Measurements from ENCODE around the gene CDX1. TPM values are rescaled to one million over a fixed set of nuclear protein-coding genes. Genes with fewer than 3 reads are reported as not detected.

Gene CDX1
- not detected for total RNA-seq

DNA sequence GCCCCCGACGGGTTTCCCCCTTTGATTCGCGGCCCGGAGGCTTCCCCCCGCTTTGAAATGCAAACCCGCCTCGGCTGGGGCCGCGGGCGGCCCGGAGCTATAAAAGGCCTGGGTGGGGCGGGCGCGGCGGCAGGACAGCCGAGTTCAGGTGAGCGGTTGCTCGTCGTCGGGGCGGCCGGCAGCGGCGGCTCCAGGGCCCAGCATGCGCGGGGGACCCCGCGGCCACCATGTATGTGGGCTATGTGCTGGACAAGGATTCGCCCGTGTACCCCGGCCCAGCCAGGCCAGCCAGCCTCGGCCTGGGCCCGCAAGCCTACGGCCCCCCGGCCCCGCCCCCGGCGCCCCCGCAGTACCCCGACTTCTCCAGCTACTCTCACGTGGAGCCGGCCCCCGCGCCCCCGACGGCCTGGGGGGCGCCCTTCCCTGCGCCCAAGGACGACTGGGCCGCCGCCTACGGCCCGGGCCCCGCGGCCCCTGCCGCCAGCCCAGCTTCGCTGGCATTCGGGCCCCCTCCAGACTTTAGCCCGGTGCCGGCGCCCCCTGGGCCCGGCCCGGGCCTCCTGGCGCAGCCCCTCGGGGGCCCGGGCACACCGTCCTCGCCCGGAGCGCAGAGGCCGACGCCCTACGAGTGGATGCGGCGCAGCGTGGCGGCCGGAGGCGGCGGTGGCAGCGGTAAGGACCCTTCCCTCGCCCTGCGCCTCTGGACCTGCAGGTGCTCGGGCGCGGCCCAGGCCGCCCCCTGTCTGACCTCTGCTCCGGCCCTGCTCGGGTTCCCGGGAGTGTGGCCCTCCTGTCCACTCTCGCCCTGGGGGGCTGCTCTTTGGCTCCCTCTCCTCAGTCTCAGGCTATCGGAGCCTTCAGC lies at the start of gene CDX1:
Gene CDX1, plus strand, starts transcription at position 129 of the 862 bp plus-strand sequence. Its CDS starts 99 bp downstream, at position 228.
- Mint-ChIP-seq H3K9me3 (no peaks in the 10 kb centered on the region), H3K4me1 (ENCODE audit: low read depth in 2 of 2) (peaks cover 0 to 7% of the 10 kb centered on the region in 2 donors), H3K27ac (no peak within 1 kb of the TSS), H3K27me3 (peaks cover 28 to 45% of the 10 kb centered on the region in 2 donors), H3K36me3 (no peaks in the 10 kb centered on the region), H3K4me3 (no peak within 1 kb of the TSS)
- no peak for DNase-seq (ENCODE audit: low spot score)
- no peak for ATAC-seq

GRCh38 chr5:150117945-150118560 lies 48.5 kb upstream of the CDX1 start:
- DNase-seq (ENCODE audit: low spot score) (no peak), ATAC-seq (no peak)
- H3K9me3 Mint-ChIP-seq: no peaks in the 10 kb centered on the region

GRCh38 chr5:150118561-150119229 lies 47.9 kb upstream of the CDX1 start:
- Mint-ChIP-seq H3K4me1 (ENCODE audit: low read depth in 2 of 2) (peaks cover 5 to 6% of the 10 kb centered on the region in 2 donors), H3K27ac (no peak overlapping the region), H3K4me3 (no peak overlapping the region), H3K27me3 (no peaks in the 10 kb centered on the region), H3K36me3 (no peaks in the 10 kb centered on the region), H3K9me3 (no peaks in the 10 kb centered on the region)
- DNase-seq (ENCODE audit: low spot score): no peak
- ATAC-seq: no peak

More at GRCh38 chr5:150117945-150118560, 48.5 kb upstream of the CDX1 start:
- H3K4me3 Mint-ChIP-seq: no peak overlapping the region
- peaks cover 8 to 9% of the 10 kb centered on the region in 2 donors for H3K4me1 Mint-ChIP-seq (ENCODE audit: low read depth in 2 of 2)
- H3K27me3 Mint-ChIP-seq: no peaks in the 10 kb centered on the region
- H3K27ac Mint-ChIP-seq: no peak overlapping the region
- H3K36me3 Mint-ChIP-seq: no peaks in the 10 kb centered on the region

GRCh38 chr5:150119421-150120061 lies 47.0 kb upstream of the CDX1 start:
- Mint-ChIP-seq H3K4me1 (ENCODE audit: low read depth in 2 of 2) (peaks cover 5 to 6% of the 10 kb centered on the region in 2 donors), H3K36me3 (no peaks in the 10 kb centered on the region), H3K4me3 (no peak overlapping the region), H3K9me3 (no peaks in the 10 kb centered on the region), H3K27me3 (no peaks in the 10 kb centered on the region), H3K27ac (no peak overlapping the region)
- DNase-seq (ENCODE audit: low spot score) (no peak), ATAC-seq (no peak)

GRCh38 chr5:150120062-150120441 lies 46.5 kb upstream of the CDX1 start:
- DNase-seq (ENCODE audit: low spot score) (no peak), ATAC-seq (no peak)
- Mint-ChIP-seq H3K27me3 (no peaks in the 10 kb centered on the region), H3K27ac (no peak overlapping the region), H3K4me1 (ENCODE audit: low read depth in 2 of 2) (peaks cover 5 to 6% of the 10 kb centered on the region in 2 donors), H3K9me3 (no peaks in the 10 kb centered on the region), H3K36me3 (no peaks in the 10 kb centered on the region), H3K4me3 (no peak overlapping the region)

DNA sequence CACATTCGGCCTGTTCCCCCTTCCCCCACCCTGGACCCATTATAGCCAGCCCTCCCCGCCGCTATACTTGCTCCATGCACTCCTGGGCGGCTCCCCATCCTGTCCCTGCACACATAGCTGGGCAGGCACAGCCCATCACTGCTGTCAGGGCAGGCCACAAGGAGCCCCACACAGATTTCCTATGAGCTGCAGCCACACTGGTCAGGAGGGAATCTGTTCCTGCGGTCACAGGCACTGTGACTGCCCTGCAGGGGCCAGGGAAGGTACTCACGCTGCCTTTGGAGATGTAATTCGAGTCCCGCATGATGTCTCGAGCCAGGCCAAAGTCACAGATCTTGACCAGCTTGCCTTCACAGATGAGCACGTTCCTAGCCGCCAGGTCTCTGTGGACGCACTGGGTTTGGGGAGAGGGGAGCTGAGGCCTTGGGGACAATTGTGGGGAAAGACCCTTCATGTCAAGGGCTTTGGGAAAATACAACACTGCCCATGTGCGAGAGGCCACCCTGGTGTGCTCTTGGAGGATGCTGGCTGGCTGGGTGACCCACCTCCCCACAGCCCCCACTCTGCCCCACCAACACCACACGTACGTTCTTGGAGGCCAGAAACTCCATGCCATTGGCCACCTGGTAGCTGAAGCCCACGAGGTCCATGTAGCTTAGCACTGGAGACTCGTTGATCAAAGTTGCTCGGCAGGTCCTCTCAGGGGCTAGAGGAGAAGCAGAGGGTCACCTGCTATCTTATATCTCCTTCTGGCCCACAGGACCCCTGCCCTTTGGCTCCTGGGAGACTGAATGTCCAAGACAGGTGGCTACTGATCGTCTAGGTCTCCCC lies 45.7 kb upstream of the CDX1 start:
- H3K9me3 Mint-ChIP-seq: no peaks in the 10 kb centered on the region
- H3K27ac Mint-ChIP-seq: no peak overlapping the region
- H3K36me3 Mint-ChIP-seq: no peaks in the 10 kb centered on the region
- no peak for ATAC-seq
- H3K27me3 Mint-ChIP-seq: no peaks in the 10 kb centered on the region
- DNase-seq (ENCODE audit: low spot score): no peak
- H3K4me1 Mint-ChIP-seq (ENCODE audit: low read depth in 2 of 2): peaks cover 5 to 6% of the 10 kb centered on the region in 2 donors
- H3K4me3 Mint-ChIP-seq: no peak overlapping the region

DNA sequence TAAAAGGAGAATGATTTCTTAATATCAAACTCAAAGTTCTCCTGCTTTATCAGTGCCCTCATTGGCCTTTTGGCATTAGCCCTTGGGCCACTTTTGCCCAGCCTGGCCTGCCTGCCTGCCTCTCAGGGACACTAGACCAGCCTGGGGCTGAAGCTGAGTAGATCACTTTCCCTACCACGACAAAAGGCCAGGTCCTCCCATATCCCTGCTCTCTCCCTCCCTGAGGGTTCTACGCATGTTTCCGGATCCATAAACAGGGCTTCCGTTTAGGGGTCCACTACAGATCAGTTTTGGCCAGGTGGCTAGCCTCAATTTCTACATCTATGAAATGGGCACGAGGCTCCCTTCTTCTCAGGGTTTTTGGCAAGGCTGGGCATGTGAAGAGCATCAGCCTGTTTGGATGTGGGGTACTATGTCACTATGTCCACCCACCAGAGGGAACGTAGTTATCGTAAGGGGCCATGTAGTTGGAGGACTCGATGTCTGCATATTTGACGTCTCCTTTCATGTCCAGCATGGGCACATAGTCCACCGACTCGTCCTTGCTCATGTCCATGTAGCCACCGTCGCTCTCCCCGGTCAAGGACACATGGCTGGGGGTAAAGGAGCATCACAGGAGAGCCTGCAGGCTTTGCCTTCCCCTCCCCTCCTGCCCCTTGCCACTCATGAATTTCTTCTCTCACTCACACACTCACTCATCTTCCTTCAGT lies 45.0 kb upstream of the CDX1 start:
- peaks cover 5 to 6% of the 10 kb centered on the region in 2 donors for H3K4me1 Mint-ChIP-seq (ENCODE audit: low read depth in 2 of 2)
- no peaks in the 10 kb centered on the region for H3K9me3 Mint-ChIP-seq
- no peaks in the 10 kb centered on the region for H3K27me3 Mint-ChIP-seq
- no peaks in the 10 kb centered on the region for H3K36me3 Mint-ChIP-seq
- H3K4me3 Mint-ChIP-seq: no peak overlapping the region
- no peak overlapping the region for H3K27ac Mint-ChIP-seq
- no peak for ATAC-seq
- DNase-seq (ENCODE audit: low spot score): no peak

GRCh38 chr5:150122158-150122510 lies 44.4 kb upstream of the CDX1 start:
- DNase-seq (ENCODE audit: low spot score) (no peak), ATAC-seq (peak in 1 of 2 donors; percentile 58)
- no peaks in the 10 kb centered on the region for H3K36me3 Mint-ChIP-seq
- H3K4me3 Mint-ChIP-seq: no peak overlapping the region
- no peak overlapping the region for H3K27ac Mint-ChIP-seq
- H3K4me1 Mint-ChIP-seq (ENCODE audit: low read depth in 2 of 2): peaks cover 5 to 6% of the 10 kb centered on the region in 2 donors
- H3K27me3 Mint-ChIP-seq: no peaks in the 10 kb centered on the region
- no peaks in the 10 kb centered on the region for H3K9me3 Mint-ChIP-seq

DNA sequence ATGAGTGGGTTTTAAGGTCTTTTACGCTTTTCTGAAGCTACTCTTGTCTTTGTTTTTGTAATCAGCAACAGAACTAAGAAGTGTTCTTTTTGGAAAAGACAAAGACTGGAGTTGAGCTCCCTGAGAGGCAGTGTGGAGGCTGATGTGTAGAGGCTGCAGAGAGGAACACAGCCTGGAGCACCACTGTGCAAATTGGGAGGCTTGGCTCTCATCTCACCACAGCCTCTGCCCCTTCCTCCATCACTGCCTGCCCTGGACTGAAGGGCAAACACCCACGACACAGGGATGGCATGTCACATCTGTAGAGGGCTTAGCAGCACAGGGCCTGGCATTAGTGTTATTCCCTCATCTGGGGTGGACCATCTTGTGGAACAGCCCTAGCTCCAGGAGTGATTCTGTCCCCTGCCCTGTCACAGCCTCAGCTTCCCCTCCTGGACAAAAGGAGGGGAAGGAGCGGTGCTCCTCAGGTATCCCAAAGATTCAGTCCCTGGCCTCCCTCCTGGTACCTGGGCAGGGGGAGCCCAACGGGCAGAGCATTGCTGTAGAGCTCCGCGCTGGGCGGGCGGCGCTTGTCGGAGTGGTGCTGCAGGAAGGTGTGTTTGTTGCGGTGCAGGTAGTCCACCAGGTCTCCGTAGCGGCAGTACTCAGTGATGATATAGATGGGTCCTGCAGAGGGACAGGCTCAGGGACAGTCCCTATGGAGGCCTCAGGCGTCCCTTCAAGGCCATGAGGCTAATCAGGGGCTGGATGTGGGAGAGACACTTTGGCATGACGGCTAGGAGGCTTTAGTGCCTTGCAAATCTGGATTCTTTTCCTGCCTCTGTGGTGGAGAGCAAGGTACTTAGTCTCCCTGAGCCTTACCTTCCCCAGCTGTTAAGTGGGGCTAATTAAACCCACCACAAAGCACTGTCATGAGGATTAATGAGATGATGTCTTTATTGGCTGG lies 43.8 kb upstream of the CDX1 start:
- Mint-ChIP-seq H3K27me3 (no peaks in the 10 kb centered on the region), H3K36me3 (no peaks in the 10 kb centered on the region)

DNA sequence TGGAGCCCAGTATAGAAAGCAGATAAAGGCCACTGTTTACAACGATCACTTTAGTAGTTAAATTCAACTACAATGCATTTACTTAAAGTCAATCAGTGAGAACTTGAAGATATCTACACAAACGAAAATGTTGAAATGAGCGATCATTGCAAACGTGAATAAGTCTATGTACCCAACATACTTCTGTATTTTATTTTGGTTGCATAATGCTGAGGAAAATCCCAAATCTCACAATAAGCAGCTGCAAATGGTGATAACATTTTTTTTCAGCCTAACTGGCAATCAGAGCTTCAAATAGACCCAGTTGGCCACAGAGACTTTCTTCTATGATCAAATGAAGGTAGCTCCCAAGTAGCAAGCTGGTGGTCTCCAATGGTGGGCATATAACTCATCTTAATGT lies 43.0 kb upstream of the CDX1 start:
- peaks cover 5 to 6% of the 10 kb centered on the region in 2 donors for H3K4me1 Mint-ChIP-seq (ENCODE audit: low read depth in 2 of 2)
- no peak for ATAC-seq
- no peaks in the 10 kb centered on the region for H3K27me3 Mint-ChIP-seq
- no peak overlapping the region for H3K27ac Mint-ChIP-seq
- H3K4me3 Mint-ChIP-seq: no peak overlapping the region
- no peak for DNase-seq (ENCODE audit: low spot score)
- no peaks in the 10 kb centered on the region for H3K9me3 Mint-ChIP-seq
- H3K36me3 Mint-ChIP-seq: no peaks in the 10 kb centered on the region

More for the DNA sequence above, 43.8 kb upstream of the CDX1 start:
- Mint-ChIP-seq H3K4me3 (no peak overlapping the region), H3K4me1 (ENCODE audit: low read depth in 2 of 2) (peaks cover 5 to 6% of the 10 kb centered on the region in 2 donors), H3K9me3 (no peaks in the 10 kb centered on the region), H3K27ac (no peak overlapping the region)
- DNase-seq (ENCODE audit: low spot score): no peak
- ATAC-seq: no peak

GRCh38 chr5:150124111-150124557 lies 42.4 kb upstream of the CDX1 start:
- no peaks in the 10 kb centered on the region for H3K9me3 Mint-ChIP-seq
- no peak for ATAC-seq
- H3K27me3 Mint-ChIP-seq: no peaks in the 10 kb centered on the region
- no peak overlapping the region for H3K27ac Mint-ChIP-seq
- H3K4me1 Mint-ChIP-seq (ENCODE audit: low read depth in 2 of 2): peaks cover 5 to 6% of the 10 kb centered on the region in 2 donors
- no peaks in the 10 kb centered on the region for H3K36me3 Mint-ChIP-seq
- no peak overlapping the region for H3K4me3 Mint-ChIP-seq
- no peak for DNase-seq (ENCODE audit: low spot score)

DNA sequence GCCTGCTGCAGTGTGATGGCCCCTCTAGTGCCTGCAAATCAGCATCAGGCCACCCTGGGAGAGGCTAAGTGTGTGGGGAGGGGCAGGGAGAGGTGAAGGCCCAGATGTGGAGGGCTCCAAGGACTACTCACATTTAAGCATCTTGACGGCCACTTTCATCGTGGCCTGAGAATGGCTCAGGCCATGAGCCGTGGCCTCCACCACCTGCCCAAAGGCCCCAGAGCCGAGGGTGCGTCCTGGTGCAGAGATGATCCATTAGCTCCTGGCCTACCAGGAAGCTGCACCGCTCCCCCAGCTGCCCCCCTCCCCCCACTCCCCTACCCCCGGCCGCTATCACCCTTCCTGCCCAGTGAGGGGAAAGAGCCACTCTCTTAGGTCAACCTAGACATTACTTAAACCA lies 42.0 kb upstream of the CDX1 start:
- Mint-ChIP-seq H3K27ac (no peak overlapping the region), H3K9me3 (no peaks in the 10 kb centered on the region), H3K27me3 (no peaks in the 10 kb centered on the region), H3K36me3 (no peaks in the 10 kb centered on the region), H3K4me1 (ENCODE audit: low read depth in 2 of 2) (peaks cover 5 to 6% of the 10 kb centered on the region in 2 donors), H3K4me3 (no peak overlapping the region)
- ATAC-seq: no peak
- no peak for DNase-seq (ENCODE audit: low spot score)

Measured in natural killer cell treated with Interleukin-12 subunit alpha and Interleukin-12 subunit beta and Interleukin-15 and Interleukin-18, amount 100 ng/mL, for 72 hours (primary cell).